GM21447 (cell line): Measurements from ENCODE around the gene CEP89.
"Not testable (repeated sequence)": the region's sequence is repeated elsewhere in the genome, so short reads cannot be mapped to it uniquely, and the experiment has no call there.

Experiments
- ATAC-seq: cut with Tn5 transposase; IDR thresholded peaks from one replicate; pipeline ENCODE4 v1.9.1; 2021; ENCODE audit not compliant: unreplicated experiment

CEP89 gene

DNA sequence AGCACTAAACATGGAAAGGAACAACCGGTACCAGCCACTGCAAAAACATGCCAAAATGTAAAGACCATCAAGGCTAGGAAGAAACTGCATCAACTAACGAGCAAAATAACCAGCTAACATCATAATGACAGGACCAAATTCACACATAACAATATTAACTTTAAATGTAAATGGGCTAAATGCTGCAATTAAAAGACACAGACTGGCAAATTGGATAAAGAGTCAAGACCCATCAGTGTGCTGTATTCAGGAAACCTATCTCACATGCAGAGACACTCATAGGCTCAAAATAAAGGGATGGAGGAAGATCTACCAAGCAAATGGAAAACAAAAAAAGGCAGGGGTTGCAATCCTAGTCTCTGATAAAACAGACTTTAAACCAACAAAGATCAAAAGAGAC, 123.7 kb downstream of the CEP89 start:
- not testable (repeated sequence) for ATAC-seq

GRCh38 chr19:32843716-32844245, 128.0 kb downstream of the CEP89 start:
- ATAC-seq, result no peak

- no peak for ATAC-seq
These were observed 129.7 kb downstream of the CEP89 start for GRCh38 chr19:32842061-32842460.

GRCh38 chr19:32837531-32837930, 134.2 kb downstream of the CEP89 start:
- no peak for ATAC-seq

- not testable (repeated sequence) for ATAC-seq
These were observed 138.4 kb downstream of the CEP89 start for GRCh38 chr19:32833388-32833787.

- ATAC-seq, result not testable (repeated sequence)
These were observed 138.9 kb downstream of the CEP89 start for GRCh38 chr19:32832825-32833224.

- ATAC-seq, result not testable (repeated sequence)
These were observed 139.7 kb downstream of the CEP89 start for GRCh38 chr19:32832094-32832493.

DNA sequence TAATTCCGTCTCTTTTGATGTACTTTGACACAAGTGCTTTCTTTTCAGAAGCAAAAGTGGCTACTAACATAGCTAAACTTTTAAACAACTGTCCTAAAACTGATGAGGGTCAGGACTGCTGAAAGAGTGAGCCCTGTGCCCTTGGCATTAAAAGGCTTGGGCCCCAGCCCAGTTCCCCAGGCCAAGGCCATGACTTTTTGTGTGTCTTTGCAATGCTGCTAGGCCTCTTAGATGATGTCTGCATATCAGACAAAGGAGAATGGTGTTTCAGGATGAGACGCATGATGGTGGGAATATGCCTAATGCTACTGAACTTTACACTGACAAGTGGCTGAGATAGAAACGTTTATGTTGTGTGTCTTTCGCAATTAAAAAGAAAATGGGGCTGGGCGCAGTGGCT, 140.1 kb downstream of the CEP89 start:
- no peak for ATAC-seq

GRCh38 chr19:32830231-32831014, 141.3 kb downstream of the CEP89 start:
- no peak for ATAC-seq

- no peak for ATAC-seq
These were observed 142.3 kb downstream of the CEP89 start for GRCh38 chr19:32829345-32829896.

- no peak for ATAC-seq
These were observed 143.0 kb downstream of the CEP89 start for GRCh38 chr19:32828643-32829344.

DNA sequence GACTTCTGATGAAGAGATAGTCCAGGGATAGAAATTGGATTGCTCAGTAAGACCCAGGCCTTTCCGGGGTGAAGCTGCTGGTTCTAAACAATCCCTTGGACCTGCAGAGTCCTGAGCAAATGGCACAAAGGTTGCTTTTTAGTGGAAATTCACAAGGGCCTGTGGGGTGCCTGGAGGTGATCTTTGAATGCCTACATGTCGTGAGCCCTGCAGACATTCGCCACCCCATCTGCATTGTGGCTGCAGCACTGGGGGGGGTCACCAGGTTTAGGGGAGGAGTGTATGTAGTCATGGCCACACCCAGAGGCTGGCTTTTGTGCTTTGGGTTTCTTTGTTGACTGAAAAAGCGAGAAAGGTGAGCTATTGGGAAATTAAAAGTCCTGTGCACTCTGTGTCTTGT, 143.6 kb downstream of the CEP89 start:
- no peak for ATAC-seq
